Neural cell (in vitro differentiated cells): ENCODE measurements around the gene FRMPD4.

Experiments
- EP300 ChIP-seq: fragments of 450-650 bp; conservative IDR thresholded peaks from 2 replicates; pipeline ENCODE4 v1.6.1; 2014; ENCODE audit warnings: antibody characterized with exemption, mild to moderate bottlenecking, moderate library complexity; ENCODE audit not compliant: poor library complexity, severe bottlenecking
- POLR2AphosphoS5 ChIP-seq: IDR thresholded peaks from 2 replicates; pipeline ENCODE4 v1.6.1; 2012
- RAD21 ChIP-seq: fragments of 450-650 bp; conservative IDR thresholded peaks from 2 replicates; pipeline ENCODE4 v1.6.1; 2014; ENCODE audit warnings: antibody characterized with exemption, mild to moderate bottlenecking, moderate library complexity
- TAF1 ChIP-seq: IDR thresholded peaks from 2 replicates; pipeline ENCODE4 v1.6.1; 2012; ENCODE audit warnings: low read depth
- TF ChIP-seq, protein P1 (sequence below): fragments of 450-650 bp; IDR thresholded peaks from 2 replicates; pipeline ENCODE4 v1.5.1; 2014; ENCODE audit warnings: antibody characterized with exemption, mild to moderate bottlenecking, moderate library complexity; ENCODE audit not compliant: poor library complexity, severe bottlenecking
- TF ChIP-seq, protein P2 (sequence below): IDR thresholded peaks from 2 replicates; pipeline ENCODE4 v1.6.1; 2012; ENCODE audit warnings: borderline replicate concordance

DNA sequence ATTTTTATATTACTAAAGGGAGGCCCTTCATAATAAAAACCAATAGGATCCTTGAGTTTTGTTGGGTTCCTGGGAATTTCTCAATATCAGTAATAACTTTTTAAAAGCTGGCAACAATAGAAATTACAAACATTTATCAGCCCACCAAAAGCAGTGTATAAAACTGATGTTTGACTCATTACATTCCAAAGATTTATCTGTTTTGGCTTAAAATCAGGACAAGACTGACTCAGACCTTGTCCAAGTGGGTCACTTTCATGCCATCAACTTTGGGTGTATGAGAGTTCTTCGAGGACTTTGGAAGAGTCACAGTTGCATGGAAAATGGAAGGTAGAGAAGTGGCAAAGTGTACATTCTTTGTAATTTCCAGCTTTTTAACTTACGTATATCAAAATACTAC is 102.8 kb downstream of the FRMPD4 start:
- TF ChIP-seq, protein P1, sequence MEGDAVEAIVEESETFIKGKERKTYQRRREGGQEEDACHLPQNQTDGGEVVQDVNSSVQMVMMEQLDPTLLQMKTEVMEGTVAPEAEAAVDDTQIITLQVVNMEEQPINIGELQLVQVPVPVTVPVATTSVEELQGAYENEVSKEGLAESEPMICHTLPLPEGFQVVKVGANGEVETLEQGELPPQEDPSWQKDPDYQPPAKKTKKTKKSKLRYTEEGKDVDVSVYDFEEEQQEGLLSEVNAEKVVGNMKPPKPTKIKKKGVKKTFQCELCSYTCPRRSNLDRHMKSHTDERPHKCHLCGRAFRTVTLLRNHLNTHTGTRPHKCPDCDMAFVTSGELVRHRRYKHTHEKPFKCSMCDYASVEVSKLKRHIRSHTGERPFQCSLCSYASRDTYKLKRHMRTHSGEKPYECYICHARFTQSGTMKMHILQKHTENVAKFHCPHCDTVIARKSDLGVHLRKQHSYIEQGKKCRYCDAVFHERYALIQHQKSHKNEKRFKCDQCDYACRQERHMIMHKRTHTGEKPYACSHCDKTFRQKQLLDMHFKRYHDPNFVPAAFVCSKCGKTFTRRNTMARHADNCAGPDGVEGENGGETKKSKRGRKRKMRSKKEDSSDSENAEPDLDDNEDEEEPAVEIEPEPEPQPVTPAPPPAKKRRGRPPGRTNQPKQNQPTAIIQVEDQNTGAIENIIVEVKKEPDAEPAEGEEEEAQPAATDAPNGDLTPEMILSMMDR, result no peak
- TF ChIP-seq EP300 (no peak), RAD21 (no peak), TAF1 (no peak), POLR2AphosphoS5 (no peak)
- TF ChIP-seq, protein P2, sequence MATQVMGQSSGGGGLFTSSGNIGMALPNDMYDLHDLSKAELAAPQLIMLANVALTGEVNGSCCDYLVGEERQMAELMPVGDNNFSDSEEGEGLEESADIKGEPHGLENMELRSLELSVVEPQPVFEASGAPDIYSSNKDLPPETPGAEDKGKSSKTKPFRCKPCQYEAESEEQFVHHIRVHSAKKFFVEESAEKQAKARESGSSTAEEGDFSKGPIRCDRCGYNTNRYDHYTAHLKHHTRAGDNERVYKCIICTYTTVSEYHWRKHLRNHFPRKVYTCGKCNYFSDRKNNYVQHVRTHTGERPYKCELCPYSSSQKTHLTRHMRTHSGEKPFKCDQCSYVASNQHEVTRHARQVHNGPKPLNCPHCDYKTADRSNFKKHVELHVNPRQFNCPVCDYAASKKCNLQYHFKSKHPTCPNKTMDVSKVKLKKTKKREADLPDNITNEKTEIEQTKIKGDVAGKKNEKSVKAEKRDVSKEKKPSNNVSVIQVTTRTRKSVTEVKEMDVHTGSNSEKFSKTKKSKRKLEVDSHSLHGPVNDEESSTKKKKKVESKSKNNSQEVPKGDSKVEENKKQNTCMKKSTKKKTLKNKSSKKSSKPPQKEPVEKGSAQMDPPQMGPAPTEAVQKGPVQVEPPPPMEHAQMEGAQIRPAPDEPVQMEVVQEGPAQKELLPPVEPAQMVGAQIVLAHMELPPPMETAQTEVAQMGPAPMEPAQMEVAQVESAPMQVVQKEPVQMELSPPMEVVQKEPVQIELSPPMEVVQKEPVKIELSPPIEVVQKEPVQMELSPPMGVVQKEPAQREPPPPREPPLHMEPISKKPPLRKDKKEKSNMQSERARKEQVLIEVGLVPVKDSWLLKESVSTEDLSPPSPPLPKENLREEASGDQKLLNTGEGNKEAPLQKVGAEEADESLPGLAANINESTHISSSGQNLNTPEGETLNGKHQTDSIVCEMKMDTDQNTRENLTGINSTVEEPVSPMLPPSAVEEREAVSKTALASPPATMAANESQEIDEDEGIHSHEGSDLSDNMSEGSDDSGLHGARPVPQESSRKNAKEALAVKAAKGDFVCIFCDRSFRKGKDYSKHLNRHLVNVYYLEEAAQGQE, result no peak
